ENCODE data around the gene YARS1.

DNA sequence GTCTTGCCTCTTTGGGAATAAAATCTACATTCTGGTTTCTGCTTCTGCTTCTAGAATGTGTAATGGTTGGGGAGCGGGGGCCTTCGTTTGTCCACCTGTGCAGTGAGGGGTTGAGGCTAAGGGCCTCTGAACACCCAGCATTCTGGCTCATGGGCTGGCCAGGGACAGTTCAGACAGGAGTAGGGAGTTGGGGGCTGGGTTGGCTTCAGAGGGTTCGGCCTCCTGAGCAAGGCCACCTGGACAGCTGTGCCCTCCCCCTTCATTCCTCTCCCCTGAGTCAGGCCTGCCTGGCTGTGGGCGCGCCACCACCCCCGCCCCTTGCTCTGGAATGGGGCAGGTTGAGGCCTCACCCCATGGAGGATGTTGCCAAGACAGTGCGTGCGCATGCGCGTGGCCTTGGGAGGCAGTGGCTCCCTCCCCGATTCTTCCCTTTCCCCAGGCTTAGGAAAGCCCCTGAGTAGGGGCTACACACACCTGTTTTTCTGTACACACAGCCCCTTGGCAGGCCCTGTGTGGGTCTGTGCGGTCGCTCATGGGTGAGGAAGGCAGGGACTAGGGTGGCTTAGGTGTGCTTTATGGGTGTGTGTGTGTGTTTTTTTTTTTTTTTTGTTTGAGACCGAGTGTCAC lies 57.0 kb downstream of the YARS1 start:
- TF ChIP-seq POLR2A (IDR thresholded peaks at IDR 0.05; ENCODE audit: low read length) (no peak), GATA1 (IDR thresholded peaks at IDR 0.05; ENCODE audit: low read depth, low read length) (no peak)
